ENCODE data around the gene PCBP4.
"Not testable (repeated sequence)": the region's sequence is repeated elsewhere in the genome, so short reads cannot be mapped to it uniquely, and the experiment has no call there.

The PCBP4 gene

GRCh38 chr3:51937611-51938450, 29.4 kb downstream of the PCBP4 start:
- no peak for DNase-seq

GRCh38 chr3:51937014-51937413, 30.2 kb downstream of the PCBP4 start:
- no peak for DNase-seq

GRCh38 chr3:51935886-51936755, 31.1 kb downstream of the PCBP4 start:
- DNase-seq = no peak

GRCh38 chr3:51934991-51935885, 32.0 kb downstream of the PCBP4 start:
- no peak for DNase-seq

- no peak for DNase-seq
These were observed 33.0 kb downstream of the PCBP4 start for GRCh38 chr3:51934139-51934850.

GRCh38 chr3:51933471-51934138, 33.6 kb downstream of the PCBP4 start:
- no peak for DNase-seq

- no peak for DNase-seq
These were observed 34.5 kb downstream of the PCBP4 start for GRCh38 chr3:51932471-51933370.

- DNase-seq = no peak
These were observed 35.5 kb downstream of the PCBP4 start for GRCh38 chr3:51931756-51932155.

- no peak for DNase-seq
These were observed 36.8 kb downstream of the PCBP4 start for GRCh38 chr3:51930439-51930838.

- no peak for DNase-seq
These were observed 37.7 kb downstream of the PCBP4 start for GRCh38 chr3:51929420-51930003.

- DNase-seq = not testable (repeated sequence)
These were observed 38.3 kb downstream of the PCBP4 start for GRCh38 chr3:51928981-51929380.

- no peak for DNase-seq
These were observed 38.8 kb downstream of the PCBP4 start for GRCh38 chr3:51928438-51928837.

GRCh38 chr3:51927061-51927977, 39.9 kb downstream of the PCBP4 start:
- no peak for DNase-seq

- DNase-seq = no peak
These were observed 46.1 kb downstream of the PCBP4 start for GRCh38 chr3:51921081-51921578.

GRCh38 chr3:51916418-51916817, 50.8 kb downstream of the PCBP4 start:
- no peak for DNase-seq

- no peak for DNase-seq
These were observed 59.2 kb downstream of the PCBP4 start for GRCh38 chr3:51908026-51908425.
